IMR-90 (cell line): ENCODE measurements around the gene GRIK1. TPM values are rescaled to one million over a fixed set of nuclear protein-coding genes. Genes with fewer than 3 reads are reported as not detected.

ENCODE experiments used
- ATAC-seq: fragments of 200-7000 bp; cut with Tn5 transposase; 2 replicates; pipeline ENCODE4 v1.9.1; 2020; ENCODE audit warnings: low read depth, mild to moderate bottlenecking, moderate library complexity
- BruUV-seq: library from RNA; stranded (reverse); fragments of 400-500 nt; replicated peaks from 2 replicates; lab custom pipeline; 2021; lab: Mats Ljungman, UMichigan
- CTCF ChIA-PET: fragments of 300-600 bp; formaldehyde crosslinking; extraction: SDS; loops from one replicate; lab custom pipeline; 2021; ENCODE audit warnings: antibody characterized with exemption; lab: Yijun Ruan, JAX
- POLR2A ChIA-PET: fragments of 300-600 bp; sonication (Branson Sonifier 250); formaldehyde crosslinking; loops from one replicate; lab custom pipeline; 2022; ENCODE audit warnings: antibody characterized with exemption; ENCODE audit not compliant: unreplicated experiment; lab: Charles Lee
- DNase-seq: peaks from one replicate; pipeline ENCODE4 v3.0.0; 2013
- H2AFZ ChIP-seq: replicated peaks from 2 replicates; pipeline ENCODE3; 2013; ENCODE audit warnings: low read length, mild to moderate bottlenecking; ENCODE audit not compliant: poor library complexity
- H2AK5ac ChIP-seq: 2 replicates; pipeline ENCODE4 v1.6.1; 2013; ENCODE audit warnings: low read depth, low read length, inconsistent platforms
- H2AK9ac ChIP-seq: replicated peaks from 2 replicates; pipeline ENCODE3; 2013; ENCODE audit warnings: mild to moderate bottlenecking, low read depth, low read length, moderate library complexity; ENCODE audit not compliant: poor library complexity
- H2BK120ac ChIP-seq: 2 replicates; pipeline ENCODE4 v1.6.1; 2013; ENCODE audit warnings: low read depth, low read length, inconsistent platforms
- H2BK15ac ChIP-seq: 3 replicates; pipeline ENCODE4 v1.6.1; 2013; ENCODE audit warnings: low read depth, low read length, inconsistent platforms
- H2BK20ac ChIP-seq: 2 replicates; pipeline ENCODE4 v1.6.1; 2013; ENCODE audit warnings: low read depth, mild to moderate bottlenecking, inconsistent platforms, low read length, moderate library complexity
- H2BK5ac ChIP-seq: 2 replicates; pipeline ENCODE4 v1.6.1; 2013; ENCODE audit warnings: mild to moderate bottlenecking, low read depth, low read length, inconsistent platforms; ENCODE audit not compliant: poor library complexity, severe bottlenecking
- H3K14ac ChIP-seq: replicated peaks from 2 replicates; pipeline ENCODE4 v1.6.1; 2013; ENCODE audit warnings: low read depth, low read length, inconsistent platforms
- H3K18ac ChIP-seq: 2 replicates; pipeline ENCODE4 v1.6.1; 2013; ENCODE audit warnings: low read depth, low read length, control low read depth
- H3K23ac ChIP-seq: 2 replicates; pipeline ENCODE4 v1.6.1; 2013; ENCODE audit warnings: low read depth, low read length, inconsistent platforms
- H3K27ac ChIP-seq: 2 replicates; pipeline ENCODE4 v1.5.1; 2013; ENCODE audit warnings: mild to moderate bottlenecking, control low read depth, low read length; ENCODE audit not compliant: insufficient read depth
- H3K27me3 ChIP-seq: 2 replicates; pipeline ENCODE4 v1.6.1; 2013; ENCODE audit warnings: low read length; ENCODE audit not compliant: control insufficient read depth, insufficient read depth
- H3K36me3 ChIP-seq: 2 replicates; pipeline ENCODE4 v1.6.1; 2013; ENCODE audit warnings: low read length, mixed read lengths; ENCODE audit not compliant: control insufficient read depth, insufficient read depth
- H3K4ac ChIP-seq: 2 replicates; pipeline ENCODE4 v1.6.1; 2013; ENCODE audit warnings: low read depth, low read length, inconsistent platforms
- H3K4me1 ChIP-seq: 2 replicates; pipeline ENCODE4 v1.6.1; 2013; ENCODE audit warnings: low read length, mixed read lengths; ENCODE audit not compliant: control insufficient read depth, insufficient read depth
- H3K4me2 ChIP-seq: 2 replicates; pipeline ENCODE4 v1.6.1; 2013; ENCODE audit warnings: low read depth, mild to moderate bottlenecking, control low read depth, low read length, moderate library complexity
- H3K4me3 ChIP-seq: 2 replicates; pipeline ENCODE4 v1.5.1; 2013; ENCODE audit warnings: low read depth, mild to moderate bottlenecking, control low read depth, low read length, moderate library complexity; ENCODE audit not compliant: insufficient read depth
- H3K56ac ChIP-seq: 2 replicates; pipeline ENCODE4 v1.6.1; 2013; ENCODE audit warnings: low read length, inconsistent platforms; ENCODE audit not compliant: insufficient read depth; ENCODE audit errors: extremely low read depth
- H3K79me1 ChIP-seq, 2 experiments: 2 replicates each; pipeline ENCODE4 v1.6.1; 2013; ENCODE audit warnings: low read length in 2 of 2, inconsistent platforms in 1 of 2, low read depth in 1 of 2
- H3K9ac ChIP-seq: 2 replicates; pipeline ENCODE4 v1.6.1; 2013; ENCODE audit warnings: low read depth, low read length, control low read depth
- H3K9me1 ChIP-seq: 2 replicates; pipeline ENCODE4 v1.6.1; 2013; ENCODE audit warnings: low read length, inconsistent platforms; ENCODE audit not compliant: insufficient read depth
- H3K9me3 ChIP-seq: 2 replicates; pipeline ENCODE4 v1.6.1; 2013; ENCODE audit warnings: low read length; ENCODE audit not compliant: control insufficient read depth, insufficient read depth
- H4K20me1 ChIP-seq: 2 replicates; pipeline ENCODE4 v1.6.1; 2013; ENCODE audit warnings: low read length, inconsistent platforms; ENCODE audit not compliant: insufficient read depth
- H4K5ac ChIP-seq: 2 replicates; pipeline ENCODE4 v1.6.1; 2013; ENCODE audit warnings: mild to moderate bottlenecking, low read depth, low read length, control low read depth
- H4K8ac ChIP-seq, 2 experiments: 2 replicates each; pipeline ENCODE4 v1.6.1; 2013; ENCODE audit warnings: low read depth in 2 of 2, low read length in 2 of 2, control low read depth in 1 of 2, inconsistent platforms in 1 of 2
- H4K91ac ChIP-seq: 2 replicates; pipeline ENCODE4 v1.6.1; 2013; ENCODE audit warnings: low read depth, low read length, inconsistent platforms; ENCODE audit not compliant: insufficient read depth
- MAFK ChIP-seq: IDR thresholded peaks from 2 replicates; pipeline ENCODE4 v1.6.1; 2012; ENCODE audit warnings: low read depth, low read length, improper control_type of control experiment
- NFE2L2 ChIP-seq: fragments of 150-350 bp; IDR thresholded peaks from 2 replicates; pipeline ENCODE4 v1.6.1; 2016; ENCODE audit warnings: low read depth, mild to moderate bottlenecking, low read length
- RAD21 ChIP-seq: IDR thresholded peaks from 2 replicates; pipeline ENCODE4 v1.6.1; 2012; ENCODE audit warnings: low read length, improper control_type of control experiment
- RCOR1 ChIP-seq: IDR thresholded peaks from 2 replicates; pipeline ENCODE4 v1.6.1; 2012; ENCODE audit warnings: mild to moderate bottlenecking, low read length, improper control_type of control experiment; ENCODE audit not compliant: insufficient replicate concordance
- SMC3 ChIP-seq: fragments of 150-350 bp; IDR thresholded peaks from 2 replicates; pipeline ENCODE4 v1.6.1; 2016; ENCODE audit warnings: low read depth, mild to moderate bottlenecking, antibody characterized with exemption, low read length, moderate library complexity
- WGBS, 2 experiments: methylation state at CpG; one replicate each; pipeline versions ENCODE4 v1.1.5 to v1.1.7; 2013; ENCODE audit warnings: missing lambda C conversion rate in 2 of 2; ENCODE audit not compliant: insufficient read length in 1 of 2; ENCODE audit errors: extremely low coverage in 2 of 2; 5-methylcytosine and 5-hydroxymethylcytosine counted together
- dilution Hi-C: fragments of 300-500 bp; cut with HindIII; formaldehyde crosslinking; loops from one replicate; pipeline ENCODE4 v1.14.3; 2018; ENCODE audit warnings: low sequenced_read_pairs; ENCODE audit not compliant: unreplicated experiment
- in situ Hi-C: fragments of 300-500 bp; cut with MboI; formaldehyde crosslinking; loops from 3 replicates; pipeline ENCODE4 v1.14.3; 2019; ENCODE audit warnings: low sequenced_read_pairs, inconsistent platforms, mixed read lengths
- intact Hi-C: fragments of 100-400 bp; cut with micrococcal nuclease; formaldehyde crosslinking; loops from 2 replicates; pipeline ENCODE4 v1.10.0; 2022
- polyA plus RNA-seq, 3 experiments: library from polyadenylated mRNA; depleted of rRNA; stranded (reverse); fragments of >200 nt; gene quantifications; 2 replicates each; pipeline ENCODE4 v1.2.3, GENCODE V29; 2012; ENCODE audit warnings: low replicate concordance in 1 of 3
- total RNA-seq: library from RNA; depleted of rRNA; stranded (reverse); fragments of >200 nt; gene quantifications from 2 replicates; pipeline ENCODE4 v1.2.3, GENCODE V29; 2012
- TF ChIP-seq, protein P1 (sequence below): fragments of 150-350 bp; IDR thresholded peaks from 2 replicates; pipeline ENCODE4 v1.6.1; 2016; ENCODE audit warnings: low read depth, mild to moderate bottlenecking, low read length, moderate library complexity, borderline replicate concordance

Gene GRIK1
- total and polyA plus RNA-seq, 2 of the 4 experiments (the other 2 are of a cell fraction) = not detected

DNA sequence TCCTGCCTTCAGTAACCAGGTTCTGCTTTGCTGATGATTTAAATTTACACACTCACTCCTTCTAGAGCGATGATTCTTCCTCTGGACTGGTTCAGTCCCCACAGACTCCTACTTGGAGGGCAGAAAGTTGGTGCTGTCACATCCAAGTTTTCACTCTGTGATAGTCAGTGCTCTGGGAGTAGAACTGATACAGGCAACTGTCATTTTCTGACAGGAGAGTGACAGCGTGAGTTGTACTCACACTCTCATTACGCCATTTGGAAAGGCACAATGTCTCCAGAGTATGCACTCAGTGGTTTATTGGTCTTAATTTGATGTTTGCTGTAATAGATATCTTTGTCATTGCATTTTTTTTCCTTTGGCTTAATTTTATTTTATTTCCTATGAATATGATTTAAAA lies 96.0 kb downstream of the GRIK1 start:
- H4K91ac ChIP-seq = no peak overlapping the region
- H3K27ac ChIP-seq = no peak overlapping the region
- no peak overlapping the region for H3K56ac ChIP-seq
- no peaks in the 10 kb centered on the region for H3K9me3 ChIP-seq
- BruUV-seq = no TSS peak
- H3K9ac ChIP-seq = no peak overlapping the region
- H4K8ac ChIP-seq = no peak overlapping the region
- H4K5ac ChIP-seq = no peak overlapping the region
- no peak for TF ChIP-seq NFE2L2
- TF ChIP-seq SMC3 = no peak
- TF ChIP-seq MAFK = no peak
- TF ChIP-seq RCOR1 = no peak
- no peak for TF ChIP-seq RAD21
- TF ChIP-seq, protein P1, sequence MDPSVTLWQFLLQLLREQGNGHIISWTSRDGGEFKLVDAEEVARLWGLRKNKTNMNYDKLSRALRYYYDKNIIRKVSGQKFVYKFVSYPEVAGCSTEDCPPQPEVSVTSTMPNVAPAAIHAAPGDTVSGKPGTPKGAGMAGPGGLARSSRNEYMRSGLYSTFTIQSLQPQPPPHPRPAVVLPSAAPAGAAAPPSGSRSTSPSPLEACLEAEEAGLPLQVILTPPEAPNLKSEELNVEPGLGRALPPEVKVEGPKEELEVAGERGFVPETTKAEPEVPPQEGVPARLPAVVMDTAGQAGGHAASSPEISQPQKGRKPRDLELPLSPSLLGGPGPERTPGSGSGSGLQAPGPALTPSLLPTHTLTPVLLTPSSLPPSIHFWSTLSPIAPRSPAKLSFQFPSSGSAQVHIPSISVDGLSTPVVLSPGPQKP = no peak
- no peak for DNase-seq
- ChIA-PET CTCF (interaction anchor here (0.6 kb wide), 1 partner anchor 304 kb away, joined by 5 read pairs; no protein-coding TSS in a partner anchor), POLR2A (no interaction called here)
- in situ Hi-C loops (no loop called here), dilution Hi-C loops (no loop called here), intact Hi-C loops (no loop called here)
- H3K23ac ChIP-seq = no peak overlapping the region
- H3K18ac ChIP-seq = no peak overlapping the region
- no peaks in the 10 kb centered on the region for H3K9me1 ChIP-seq
- no peak overlapping the region for H2AK5ac ChIP-seq
- H2BK15ac ChIP-seq = no peak overlapping the region
- no peaks in the 10 kb centered on the region for H3K36me3 ChIP-seq
- H2BK120ac ChIP-seq = no peak overlapping the region
- no peaks in the 10 kb centered on the region; the same call in 1 of the 2 replicates for H3K27me3 ChIP-seq
- H3K4me1 ChIP-seq = no peaks in the 10 kb centered on the region
- H2AK9ac ChIP-seq = no peak overlapping the region
- no peak overlapping the region for H2AFZ ChIP-seq
- WGBS, 2 experiments = no CpG with 5 or more reads among the region's 3 CpGs
- no peaks in the 10 kb centered on the region for H3K79me1 ChIP-seq
- H2BK5ac ChIP-seq = no peak overlapping the region
- no peak overlapping the region for H3K4me2 ChIP-seq
- no peaks in the 10 kb centered on the region for H4K20me1 ChIP-seq
- H3K4ac ChIP-seq = no peak overlapping the region
- no peak overlapping the region for H2BK20ac ChIP-seq
- no peak for ATAC-seq
- H3K14ac ChIP-seq = no peak overlapping the region
- H3K4me3 ChIP-seq = no peak overlapping the region
